ENCODE measurements around the gene NCOA5. TPM values are rescaled to one million over a fixed set of nuclear protein-coding genes. Genes with fewer than 3 reads are reported as not detected.

NCOA5 gene
- total and polyA plus RNA-seq, 9 of the 15 experiments (the other 6 are each of a cell fraction or from before 2014, with no cell fraction given) = 3.9 to 22.8 (median 13.8) TPM

- no peak for TF ChIP-seq HNRNPLL (IDR thresholded peaks at IDR 0.05; ENCODE audit: low read depth, low read length, poor library complexity, severe bottlenecking)
- no peak for TF ChIP-seq PHF20 (IDR thresholded peaks at IDR 0.05; ENCODE audit: partially characterized antibody)
- no peak for TF ChIP-seq ATF7 (IDR thresholded peaks at IDR 0.05)
- 0 out of 2 replicates have a peak, but pooled peaks have one; percentile 20 for TF ChIP-seq SP1 (CRISPR knock-in tag; IDR thresholded peaks at IDR 0.05)
- no peak for TF ChIP-seq SREBF1 (IDR thresholded peaks at IDR 0.05; ENCODE audit: borderline replicate concordance, low read depth, low read length)
- TF ChIP-seq E2F6 (IDR thresholded peaks at IDR 0.05; ENCODE audit: borderline replicate concordance in 1 of 2, extremely low read depth in 1 of 2, insufficient read depth in 1 of 2, insufficient read length in 1 of 2, low read depth in 1 of 2, low read length in 1 of 2, poor library complexity in 1 of 2, severe bottlenecking in 1 of 2) = no peak
- TF ChIP-seq THRA (IDR thresholded peaks at IDR 0.05) = no peak
- TF ChIP-seq ZNF232 (CRISPR knock-in tag; IDR thresholded peaks at IDR 0.05) = no peak
- no peak for TF ChIP-seq ZNF143 (CRISPR knock-in tag; IDR thresholded peaks at IDR 0.05)
- TF ChIP-seq CTCF (IDR thresholded peaks at IDR 0.05 in 2 of 3, conservative IDR thresholded peaks at IDR 0.05 in 1 of 3; ENCODE audit: insufficient read depth in 2 of 3, low read depth in 1 of 3, low read length in 3 of 3) = peak; percentile 71 to 85 (median 85)
- no peak for TF ChIP-seq ZBTB11 (CRISPR knock-in tag; IDR thresholded peaks at IDR 0.05)
- TF ChIP-seq KAT2B (IDR thresholded peaks at IDR 0.05; ENCODE audit: low read depth, low read length) = no peak
- no peak for TF ChIP-seq TSC22D4 (tag; IDR thresholded peaks at IDR 0.05)
- TF ChIP-seq RUNX1 (IDR thresholded peaks at IDR 0.05; ENCODE audit: low read depth) = no peak
- TF ChIP-seq USF2 (CRISPR knock-in tag; IDR thresholded peaks at IDR 0.05) = no peak
- TF ChIP-seq TAF15 (IDR thresholded peaks at IDR 0.05; ENCODE audit: low read depth, low read length) = no peak
- TF ChIP-seq ZNF778 (CRISPR knock-in tag; IDR thresholded peaks at IDR 0.05) = no peak
- TF ChIP-seq MCM2 (IDR thresholded peaks at IDR 0.05; ENCODE audit: low read depth) = no peak
Observed at GRCh38 chr20:46022411-46023147, 67.2 kb downstream of the NCOA5 start (continued).
